ENCODE results near the gene KIF19.

KIF19 gene

GRCh38 chr17:74368341-74369081 is 42.5 kb downstream of the KIF19 start:
- DNase-seq, result peak; percentile 33 to 65 (median 62)

- DNase-seq, result peak in 3 of 4 experiments; percentile 7 to 52 (median 29)
Observed at GRCh38 chr17:74369221-74369620, 43.2 kb downstream of the KIF19 start.

DNA sequence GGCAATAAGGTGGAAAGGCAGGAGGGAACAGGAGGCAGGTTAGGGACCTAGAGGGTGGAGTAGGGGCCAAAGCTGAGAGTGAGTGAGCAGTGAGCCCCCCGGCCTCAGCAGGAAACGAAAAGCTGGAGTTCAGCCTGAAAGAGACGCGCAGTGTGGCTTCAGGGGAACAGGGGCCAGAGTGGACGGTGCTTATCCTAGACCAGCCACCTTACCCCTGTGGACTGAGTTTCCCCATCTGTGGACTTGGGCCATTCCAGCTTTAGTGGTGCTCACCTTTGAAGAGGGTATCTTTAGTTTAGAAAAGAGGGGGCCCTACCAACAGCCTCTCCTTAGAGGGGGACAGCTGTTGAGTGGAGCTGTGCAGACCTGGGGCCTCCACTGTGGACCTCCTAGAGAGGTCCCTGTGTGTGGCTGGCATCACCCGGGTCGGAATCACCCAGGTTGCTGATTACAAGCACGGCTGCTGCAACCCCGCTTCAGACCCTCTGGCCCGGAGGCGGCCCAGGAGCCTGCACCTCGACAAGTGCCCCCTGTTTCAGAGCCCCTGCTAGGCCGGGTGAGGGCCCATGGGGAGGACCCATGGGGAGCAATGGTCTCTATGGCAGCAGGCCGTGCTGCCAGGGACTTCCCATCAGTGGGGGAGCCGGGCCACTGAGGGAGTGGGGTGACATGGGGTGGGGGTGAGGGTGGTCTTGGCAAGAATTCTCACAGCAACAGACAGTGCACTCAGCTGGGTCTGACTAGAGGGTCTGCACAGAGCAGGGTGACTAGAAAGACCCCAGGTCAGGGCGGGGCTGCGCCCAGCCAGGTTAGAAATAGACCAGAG is 43.9 kb downstream of the KIF19 start:
- no peak for DNase-seq

DNA sequence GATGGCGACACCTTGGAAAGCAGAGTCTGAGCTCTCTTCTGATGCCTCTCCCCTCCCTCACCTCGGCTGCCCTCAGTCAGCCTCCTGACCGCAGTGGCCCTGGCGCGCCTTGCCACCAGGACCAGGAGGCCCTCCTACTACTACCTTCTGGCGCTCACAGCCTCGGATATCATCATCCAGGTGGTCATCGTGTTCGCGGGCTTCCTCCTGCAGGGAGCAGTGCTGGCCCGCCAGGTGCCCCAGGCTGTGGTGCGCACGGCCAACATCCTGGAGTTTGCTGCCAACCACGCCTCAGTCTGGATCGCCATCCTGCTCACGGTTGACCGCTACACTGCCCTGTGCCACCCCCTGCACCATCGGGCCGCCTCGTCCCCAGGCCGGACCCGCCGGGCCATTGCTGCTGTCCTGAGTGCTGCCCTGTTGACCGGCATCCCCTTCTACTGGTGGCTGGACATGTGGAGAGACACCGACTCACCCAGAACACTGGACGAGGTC is 45.7 kb downstream of the KIF19 start:
- DNase-seq, result no peak

- DNase-seq, result no peak
Observed at GRCh38 chr17:74372426-74372825, 46.4 kb downstream of the KIF19 start.

DNA sequence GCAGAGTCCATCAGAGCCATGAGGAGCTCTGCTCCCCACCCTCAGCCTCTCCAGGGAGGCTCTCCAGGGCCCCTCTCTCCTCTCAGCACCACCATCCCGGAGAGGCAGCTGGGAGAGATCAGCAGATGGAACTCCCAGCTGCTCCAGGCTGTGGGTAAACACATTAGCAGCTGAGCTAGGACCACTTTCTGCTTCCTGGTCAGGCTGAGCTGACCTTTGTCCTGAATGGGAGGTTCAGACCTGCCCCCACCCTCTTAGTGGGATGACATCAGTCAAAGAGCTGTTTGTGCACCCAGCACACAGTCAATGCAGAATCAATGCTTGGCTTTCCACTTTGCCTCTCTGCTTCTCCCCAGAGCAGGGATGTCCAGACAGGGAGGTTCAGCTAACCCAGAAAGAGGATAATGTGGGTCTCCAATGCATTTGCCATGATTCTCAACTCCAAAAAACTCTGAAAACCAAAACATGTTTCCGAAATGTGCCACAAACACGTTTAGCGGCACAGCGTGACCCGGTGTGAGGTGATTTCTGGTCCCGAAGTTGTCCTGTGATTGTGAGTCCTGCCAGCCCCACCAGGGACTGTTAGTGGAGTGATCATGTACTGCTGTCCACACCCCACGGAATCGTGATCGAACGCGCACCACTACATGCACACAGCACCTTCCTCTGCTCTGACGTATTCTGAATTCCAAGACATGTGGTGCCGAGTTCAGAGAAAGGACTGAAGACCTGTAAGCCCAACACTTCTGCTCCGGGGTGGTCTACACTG is 48.0 kb downstream of the KIF19 start:
- no peak for DNase-seq

DNA sequence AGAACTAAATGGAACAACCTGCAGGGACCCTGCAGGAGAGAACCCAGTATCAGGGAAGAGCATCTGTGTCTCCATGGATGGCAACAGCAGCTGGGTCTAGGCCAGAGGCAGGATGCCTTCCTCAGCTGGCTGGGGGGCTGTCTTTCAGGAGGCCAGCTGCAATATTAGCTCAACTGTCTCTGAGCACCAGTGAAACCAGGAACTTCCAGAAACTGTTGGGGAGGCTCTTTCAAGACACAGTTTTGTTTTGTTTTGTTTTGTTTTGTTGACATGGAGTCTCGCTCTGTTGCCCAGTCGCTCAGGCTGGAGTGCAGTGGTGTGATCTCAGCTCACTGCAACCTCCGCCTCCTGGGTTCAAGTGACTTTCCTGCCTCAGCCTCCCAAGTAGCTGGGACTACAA is 48.8 kb downstream of the KIF19 start:
- no peak for DNase-seq

GRCh38 chr17:74379495-74380085 is 53.6 kb downstream of the KIF19 start:
- DNase-seq, result peak; percentile 77 to 89 (median 87)

DNA sequence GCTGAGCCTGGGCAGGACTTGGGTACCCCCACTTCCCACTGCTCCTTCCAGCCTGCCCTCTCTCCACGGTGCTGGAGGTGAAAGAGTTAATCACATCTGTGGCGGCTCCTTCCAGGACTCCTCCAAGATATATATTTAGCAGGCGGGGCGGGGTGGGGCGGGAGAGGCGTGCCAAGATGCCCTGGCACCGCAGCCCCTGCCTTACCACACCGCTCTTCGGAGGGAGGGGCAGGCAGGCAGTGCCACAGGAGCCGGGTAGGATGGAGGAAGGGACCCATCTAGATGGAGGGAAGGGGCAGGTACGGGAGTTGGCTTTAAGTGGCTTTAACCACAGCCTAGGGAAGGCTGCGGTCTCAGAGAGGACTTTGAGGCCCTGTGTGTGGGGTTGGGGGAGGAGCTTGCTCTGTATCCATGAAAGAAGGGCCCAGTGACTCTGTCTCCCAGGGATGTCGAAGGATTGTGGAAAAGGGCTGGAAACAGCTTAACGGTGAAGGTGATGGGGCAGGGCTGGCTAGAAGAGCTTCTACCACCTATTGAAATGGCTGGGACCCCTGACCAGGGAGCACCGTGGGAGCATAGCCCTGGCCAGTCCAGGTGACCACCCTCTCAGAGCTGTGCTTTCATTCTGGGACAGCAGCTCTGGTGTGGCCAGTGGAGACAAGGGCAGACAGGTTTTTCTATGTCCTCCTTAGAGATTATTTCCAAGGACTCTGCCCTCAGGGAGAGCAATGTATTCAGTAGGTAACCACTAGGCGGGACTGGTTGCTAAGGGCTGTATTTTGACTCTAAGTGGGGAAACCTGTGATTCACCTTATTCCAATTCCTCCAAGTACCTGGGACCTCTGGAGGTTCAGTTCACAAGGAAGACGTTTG is 54.3 kb downstream of the KIF19 start:
- no peak for DNase-seq

DNA sequence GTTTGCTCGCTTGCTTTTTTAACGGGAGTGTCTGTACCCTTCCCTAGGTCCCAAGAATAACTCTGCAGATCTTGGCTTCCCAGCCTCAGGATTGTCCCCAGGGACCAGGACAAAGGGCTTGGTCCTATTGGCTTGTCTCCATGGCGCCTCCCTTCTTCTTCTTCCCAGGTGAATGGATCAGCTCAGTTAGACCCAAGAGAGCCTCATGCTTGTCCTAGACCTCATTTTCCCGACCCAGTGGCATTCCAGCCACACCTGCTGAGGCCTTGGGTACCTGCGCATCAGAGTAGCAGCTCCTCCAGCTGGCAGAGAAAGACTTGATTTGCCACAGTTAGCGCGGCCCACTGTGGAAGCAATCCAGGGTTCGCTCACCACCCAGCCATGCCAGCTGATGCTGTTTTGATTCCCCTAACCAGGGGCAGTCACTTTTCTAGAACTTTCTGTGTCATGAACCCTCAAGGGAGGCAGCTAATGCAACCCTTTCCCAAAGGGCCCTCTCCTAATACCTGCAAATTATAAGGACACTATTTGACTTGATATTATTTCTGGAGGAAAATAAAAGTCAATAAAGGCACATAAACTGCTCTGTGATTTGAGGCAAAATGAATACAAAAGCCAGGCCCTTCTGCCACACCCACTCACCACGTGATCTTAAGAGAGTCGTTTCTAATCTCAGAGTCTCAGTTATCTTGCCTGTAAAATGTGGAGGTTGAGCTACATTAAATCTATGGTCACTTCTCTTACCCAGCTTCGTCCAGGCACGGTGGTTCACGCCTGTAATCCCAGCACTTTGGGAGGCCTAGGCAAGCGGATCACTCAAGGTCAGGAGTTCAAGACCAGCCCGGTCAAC is 55.2 kb downstream of the KIF19 start:
- no peak for DNase-seq

DNA sequence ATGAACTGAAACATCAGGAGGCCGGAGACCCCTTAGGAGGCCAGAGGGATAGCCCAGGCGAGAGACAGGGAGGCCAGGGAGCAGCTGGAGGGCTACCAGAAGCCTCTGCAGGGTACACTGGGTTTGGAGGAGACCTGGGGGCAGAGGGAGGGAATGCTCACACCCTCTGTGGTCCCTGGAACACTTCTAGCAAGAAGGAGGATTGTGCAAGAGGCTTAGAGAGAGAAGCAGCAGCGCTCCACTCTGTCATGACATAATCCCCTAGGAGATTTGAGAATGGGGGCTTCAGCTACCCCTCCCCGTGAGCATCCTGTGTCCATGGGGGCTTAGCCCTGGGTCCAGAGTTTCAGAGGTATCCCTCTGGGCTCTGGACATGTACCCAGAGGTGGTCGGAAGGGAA is 57.1 kb downstream of the KIF19 start:
- no peak for DNase-seq

GRCh38 chr17:74385201-74385600 is 59.2 kb downstream of the KIF19 start:
- no peak for DNase-seq

GRCh38 chr17:74386386-74386785 is 60.4 kb downstream of the KIF19 start:
- no peak for DNase-seq

GRCh38 chr17:74387365-74388218 is 61.6 kb downstream of the KIF19 start:
- DNase-seq, result no peak

DNA sequence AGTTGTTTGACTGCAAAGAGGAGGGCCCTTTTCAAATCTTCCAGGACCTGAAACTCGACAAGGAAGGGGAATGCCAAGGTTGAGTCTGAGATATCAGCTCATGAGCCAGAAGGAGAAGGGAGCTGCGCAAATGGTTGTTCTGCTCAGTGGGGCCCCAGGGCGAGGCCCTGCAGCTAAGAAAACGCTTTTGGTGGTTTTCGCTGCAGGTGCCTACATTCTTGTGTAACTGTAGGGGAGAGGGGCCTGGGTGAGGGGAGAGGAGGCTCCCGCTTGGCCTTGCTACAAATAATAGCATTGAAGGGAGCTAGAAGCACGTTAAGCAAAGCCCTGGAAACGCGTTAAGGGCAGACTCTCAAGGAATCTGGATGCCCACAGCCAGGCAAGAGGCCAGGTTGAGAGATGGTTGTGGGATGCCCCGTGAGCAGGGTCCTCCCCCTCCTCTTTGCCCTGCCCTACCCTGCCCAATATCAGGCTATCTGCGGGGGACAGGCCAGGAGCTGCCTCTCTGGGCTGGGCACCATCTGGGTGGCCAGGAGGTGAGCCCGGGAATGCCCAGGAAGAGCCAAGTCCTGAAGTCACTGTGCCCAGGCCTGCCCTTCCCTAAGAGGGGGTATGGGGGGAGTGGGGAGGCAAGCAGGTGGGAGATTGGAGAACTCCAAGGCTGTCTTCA is 63.2 kb downstream of the KIF19 start:
- DNase-seq, result no peak

DNA sequence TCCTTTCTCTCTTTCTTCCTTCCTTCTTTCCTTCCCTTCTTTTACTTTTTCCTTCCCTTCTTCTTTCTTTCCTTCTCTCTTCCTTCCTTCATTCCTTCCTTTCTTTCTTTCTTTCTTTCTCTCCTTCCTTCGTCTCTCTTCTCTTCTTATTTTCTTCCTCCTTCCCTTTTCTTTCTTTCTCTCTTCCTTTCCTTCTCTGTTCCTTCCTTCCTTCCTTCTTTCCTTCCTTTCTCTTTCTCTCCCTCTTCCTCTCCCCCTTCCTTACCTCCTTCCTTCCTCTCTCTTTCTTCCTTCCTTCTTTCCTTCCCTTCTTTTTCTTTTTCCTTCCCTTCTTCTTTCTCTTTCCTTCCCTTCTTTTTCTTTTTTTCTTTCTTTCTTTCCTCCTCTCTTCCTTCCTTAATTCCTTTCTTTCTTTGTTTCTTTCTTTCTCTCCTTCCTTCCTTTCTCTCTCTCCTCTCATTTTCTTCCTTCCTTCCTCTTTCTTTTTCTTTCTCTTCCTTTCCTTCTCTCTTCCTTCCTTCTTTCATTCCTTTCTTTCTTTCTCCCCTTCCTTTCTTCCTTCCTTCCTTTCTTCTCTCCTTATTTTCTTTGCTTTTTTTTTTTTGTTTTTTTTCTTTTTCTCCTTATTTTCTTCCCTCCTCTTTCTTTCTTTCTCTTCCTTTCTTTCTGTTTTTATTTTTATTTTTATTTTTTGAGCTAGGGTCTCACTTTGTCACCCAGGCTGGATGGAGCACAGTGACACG is 64.1 kb downstream of the KIF19 start:
- no peak for DNase-seq

DNA sequence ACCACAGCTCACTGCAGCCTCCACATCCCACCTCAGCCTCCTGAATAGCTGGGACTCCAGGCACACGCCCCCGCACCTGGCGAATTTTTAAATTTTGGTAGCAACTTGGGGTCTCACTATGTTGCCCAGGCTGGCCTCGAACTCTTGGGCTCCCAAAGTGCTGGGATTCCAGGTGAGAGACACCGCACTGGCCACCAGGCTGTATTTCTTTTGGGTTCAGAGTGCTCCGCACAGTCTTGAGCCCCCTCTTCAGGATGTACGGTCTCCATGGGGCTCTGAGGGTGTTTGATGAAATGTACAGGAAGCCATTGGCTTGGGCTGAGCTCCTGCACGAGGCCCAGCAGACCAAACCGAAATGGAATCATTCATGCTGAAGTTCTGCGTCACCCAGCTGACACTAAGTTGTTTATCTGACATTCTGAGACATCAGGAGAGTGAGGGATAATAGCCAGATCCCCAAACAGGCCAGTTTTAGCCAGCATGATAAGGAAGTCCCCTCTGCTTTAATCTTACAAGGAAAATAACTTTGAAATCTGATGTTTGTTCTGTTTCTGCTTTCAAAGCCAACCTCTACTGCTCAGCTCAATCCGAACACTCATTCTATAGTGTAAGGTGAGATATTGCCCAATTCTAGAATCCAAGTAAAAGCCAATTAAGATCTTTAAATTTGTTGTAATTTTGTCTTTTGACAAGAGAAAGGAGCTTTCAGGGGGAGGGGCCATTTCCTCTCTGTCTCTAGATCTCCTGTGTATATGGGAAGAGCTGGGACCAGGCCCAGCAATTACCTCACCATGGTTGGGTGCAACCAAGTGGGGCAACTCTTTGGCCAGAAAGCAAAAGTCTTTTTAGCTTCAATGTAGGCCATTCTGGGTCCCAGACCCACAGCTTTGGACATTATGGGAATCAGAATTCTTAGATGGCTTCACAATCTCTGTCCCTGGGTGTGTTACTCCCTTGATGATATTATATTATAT is 64.9 kb downstream of the KIF19 start:
- DNase-seq, result no peak

Measured in activated naive CD4-positive, alpha-beta T cell (primary cell).